GM18507 (cell line): ENCODE measurements around the gene FARP2.
"Not testable (repeated sequence)": the region's sequence is repeated elsewhere in the genome, so short reads cannot be mapped to it uniquely, and the experiment has no call there.

Experiments
- DNase-seq: peaks from one replicate; pipeline ENCODE4 v3.0.0; 2011; ENCODE audit warnings: low read depth; ENCODE audit not compliant: insufficient read length; ENCODE audit errors: extremely low spot score
- FAIRE-seq: peaks from 2 replicates; lab custom pipeline; 2011; peaks lifted over from hg19 to GRCh38; lab: Jason Lieb, UNC

The FARP2 gene

GRCh38 chr2:241443486-241444223 lies 87.6 kb downstream of the FARP2 start:
- DNase-seq: peak; percentile 32
- FAIRE-seq: peak; percentile 95

- FAIRE-seq (peak; percentile 58), DNase-seq (no peak)
Measured at GRCh38 chr2:241445426-241445825, 89.3 kb downstream of the FARP2 start.

- not testable (repeated sequence) for FAIRE-seq, DNase-seq
Measured at GRCh38 chr2:241450092-241450491, 94.0 kb downstream of the FARP2 start.

- no peak for FAIRE-seq
- DNase-seq: no peak
Measured at GRCh38 chr2:241451840-241452506, 95.9 kb downstream of the FARP2 start.

- FAIRE-seq, DNase-seq: not testable (repeated sequence)
Measured at GRCh38 chr2:241453919-241454318, 97.8 kb downstream of the FARP2 start.

- FAIRE-seq: no peak
Measured at GRCh38 chr2:241454837-241455485, 98.9 kb downstream of the FARP2 start.

GRCh38 chr2:241456546-241456945 lies 100.5 kb downstream of the FARP2 start:
- FAIRE-seq: no peak

More at GRCh38 chr2:241454837-241455485, 98.9 kb downstream of the FARP2 start:
- DNase-seq: no peak

GRCh38 chr2:241458687-241459086 lies 102.6 kb downstream of the FARP2 start:
- DNase-seq (no peak), FAIRE-seq (no peak)

More at GRCh38 chr2:241456546-241456945, 100.5 kb downstream of the FARP2 start:
- DNase-seq: no peak

GRCh38 chr2:241459520-241459919 lies 103.4 kb downstream of the FARP2 start:
- no peak for FAIRE-seq

GRCh38 chr2:241460631-241461030 lies 104.5 kb downstream of the FARP2 start:
- FAIRE-seq: no peak

More at GRCh38 chr2:241459520-241459919, 103.4 kb downstream of the FARP2 start:
- no peak for DNase-seq

GRCh38 chr2:241461693-241462677 lies 105.9 kb downstream of the FARP2 start:
- FAIRE-seq (no peak), DNase-seq (no peak)

More at GRCh38 chr2:241460631-241461030, 104.5 kb downstream of the FARP2 start:
- DNase-seq: no peak

GRCh38 chr2:241463276-241464135 lies 107.4 kb downstream of the FARP2 start:
- no peak for FAIRE-seq
- no peak for DNase-seq

GRCh38 chr2:241465543-241465942 lies 109.5 kb downstream of the FARP2 start:
- no peak for FAIRE-seq
- no peak for DNase-seq

- FAIRE-seq: no peak
Measured at GRCh38 chr2:241466230-241466629, 110.1 kb downstream of the FARP2 start.

GRCh38 chr2:241467777-241468475 lies 111.8 kb downstream of the FARP2 start:
- DNase-seq (no peak), FAIRE-seq (no peak)

More at GRCh38 chr2:241466230-241466629, 110.1 kb downstream of the FARP2 start:
- DNase-seq: no peak

GRCh38 chr2:241468476-241468781 lies 112.3 kb downstream of the FARP2 start:
- no peak for FAIRE-seq

GRCh38 chr2:241469746-241470145 lies 113.7 kb downstream of the FARP2 start:
- no peak for FAIRE-seq

More at GRCh38 chr2:241468476-241468781, 112.3 kb downstream of the FARP2 start:
- no peak for DNase-seq

GRCh38 chr2:241473399-241473798 lies 117.3 kb downstream of the FARP2 start:
- no peak for FAIRE-seq
- no peak for DNase-seq

More at GRCh38 chr2:241469746-241470145, 113.7 kb downstream of the FARP2 start:
- no peak for DNase-seq
